ENCODE results near the gene CUEDC1.

The CUEDC1 gene

GRCh38 chr17:57957886-57958285, 2.7 kb upstream of the CUEDC1 start:
- DNase-seq (ENCODE audit: low read depth, low spot score): no peak

- no peak for DNase-seq (ENCODE audit: low read depth, low spot score)
Observed at GRCh38 chr17:57957120-57957850, 2.1 kb upstream of the CUEDC1 start.

GRCh38 chr17:57956291-57957119, 1.3 kb upstream of the CUEDC1 start:
- no peak for DNase-seq (ENCODE audit: low read depth, low spot score)

GRCh38 chr17:57954397-57955182, 622 bp downstream of the CUEDC1 start:
- DNase-seq (ENCODE audit: low read depth, low spot score): no peak

- DNase-seq (ENCODE audit: low read depth, low spot score): no peak
Observed at GRCh38 chr17:57953705-57954396, 1.4 kb downstream of the CUEDC1 start.

- no peak for DNase-seq (ENCODE audit: low read depth, low spot score)
Observed at GRCh38 chr17:57953219-57953618, 2.0 kb downstream of the CUEDC1 start.

- no peak for DNase-seq (ENCODE audit: low read depth, low spot score)
Observed at GRCh38 chr17:57949649-57950048, 5.6 kb downstream of the CUEDC1 start.

GRCh38 chr17:57948555-57949420, 6.4 kb downstream of the CUEDC1 start:
- DNase-seq (ENCODE audit: low read depth, low spot score): no peak

- DNase-seq (ENCODE audit: low read depth, low spot score): no peak
Observed at GRCh38 chr17:57948169-57948554, 7.0 kb downstream of the CUEDC1 start.

GRCh38 chr17:57947369-57947768, 7.8 kb downstream of the CUEDC1 start:
- DNase-seq (ENCODE audit: low read depth, low spot score): no peak

GRCh38 chr17:57946798-57947358, 8.3 kb downstream of the CUEDC1 start:
- DNase-seq (ENCODE audit: low read depth, low spot score): no peak

GRCh38 chr17:57945996-57946797, 9.0 kb downstream of the CUEDC1 start:
- no peak for DNase-seq (ENCODE audit: low read depth, low spot score)

- DNase-seq (ENCODE audit: low read depth, low spot score): no peak
Observed at GRCh38 chr17:57944908-57945307, 10.3 kb downstream of the CUEDC1 start.

- no peak for DNase-seq (ENCODE audit: low read depth, low spot score)
Observed at GRCh38 chr17:57943645-57944044, 11.6 kb downstream of the CUEDC1 start.

GRCh38 chr17:57943140-57943539, 12.1 kb downstream of the CUEDC1 start:
- DNase-seq (ENCODE audit: low read depth, low spot score): no peak

GRCh38 chr17:57941384-57942370, 13.5 kb downstream of the CUEDC1 start:
- DNase-seq (ENCODE audit: low read depth, low spot score): no peak

GRCh38 chr17:57940653-57941329, 14.4 kb downstream of the CUEDC1 start:
- DNase-seq (ENCODE audit: low read depth, low spot score): no peak

- DNase-seq (ENCODE audit: low read depth, low spot score): no peak
Observed at GRCh38 chr17:57940231-57940630, 15.0 kb downstream of the CUEDC1 start.
